HG03064 (cell line): ENCODE measurements around the gene NAGK.
"Not testable (repeated sequence)": the region's sequence is repeated elsewhere in the genome, so short reads cannot be mapped to it uniquely, and the experiment has no call there.

Experiments
- ATAC-seq: cut with Tn5 transposase; IDR thresholded peaks from one replicate; pipeline ENCODE4 v1.9.1; 2021; ENCODE audit warnings: low read depth; ENCODE audit not compliant: unreplicated experiment

NAGK gene

GRCh38 chr2:71102981-71103681 lies 34.7 kb downstream of the NAGK start:
- ATAC-seq: no peak

- ATAC-seq: no peak
Observed at GRCh38 chr2:71103809-71104208, 35.4 kb downstream of the NAGK start.

GRCh38 chr2:71106463-71106862 lies 38.0 kb downstream of the NAGK start:
- ATAC-seq: not testable (repeated sequence)

- no peak for ATAC-seq
Observed at GRCh38 chr2:71108091-71108490, 39.6 kb downstream of the NAGK start.

GRCh38 chr2:71113843-71114242 lies 45.4 kb downstream of the NAGK start:
- no peak for ATAC-seq

- ATAC-seq: no peak
Observed at GRCh38 chr2:71117063-71117462, 48.6 kb downstream of the NAGK start.

GRCh38 chr2:71120195-71120594 lies 51.7 kb downstream of the NAGK start:
- no peak for ATAC-seq

- ATAC-seq: no peak
Observed at GRCh38 chr2:71121479-71121878, 53.0 kb downstream of the NAGK start.

- ATAC-seq: no peak
Observed at GRCh38 chr2:71122387-71123298, 54.2 kb downstream of the NAGK start.

GRCh38 chr2:71125506-71126294 lies 57.3 kb downstream of the NAGK start:
- no peak for ATAC-seq

GRCh38 chr2:71126957-71127356 lies 58.5 kb downstream of the NAGK start:
- ATAC-seq: no peak
